GM10248 (cell line): ENCODE measurements around the gene AGPAT4.

ENCODE experiments used
- CTCF ChIA-PET: fragments of 300-600 bp; sonication (Branson Sonifier 250); formaldehyde crosslinking; extraction: SDS; loops from one replicate; lab custom pipeline; 2021; ENCODE audit warnings: antibody characterized with exemption; lab: Yijun Ruan, JAX
- POLR2A ChIA-PET: fragments of 350-650 bp; sonication (Branson Sonifier 250); formaldehyde crosslinking; extraction: SDS; loops from one replicate; lab custom pipeline; 2020; ENCODE audit warnings: antibody characterized with exemption; lab: Yijun Ruan, JAX
- DNase-seq: peaks from one replicate; pipeline ENCODE4 v3.0.0; 2012; ENCODE audit errors: extremely low spot score
- TF ChIP-seq, protein P1 (sequence below): IDR thresholded peaks from 2 replicates; pipeline ENCODE4 v1.5.1; 2012; ENCODE audit warnings: mild to moderate bottlenecking, low read depth; ENCODE audit errors: extremely low read depth, missing control alignments, control extremely low read depth

Gene AGPAT4

DNA sequence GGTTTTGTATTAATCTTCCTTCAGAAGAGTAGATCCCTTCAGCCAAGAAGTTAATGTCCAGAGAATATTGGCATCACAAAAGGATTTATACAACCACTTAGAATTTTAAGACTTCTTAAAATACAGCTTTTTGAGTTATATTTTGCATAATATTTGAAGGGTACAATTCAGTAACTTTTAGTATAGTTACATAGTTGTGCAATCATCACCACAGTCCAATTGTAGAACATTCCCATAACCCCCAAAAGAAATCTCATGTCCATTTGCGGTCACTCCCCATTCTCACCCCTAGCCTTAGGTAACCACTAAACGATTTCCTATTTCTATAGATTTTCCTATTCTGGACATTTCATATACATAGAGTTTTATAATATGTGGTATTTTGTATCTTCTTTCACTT lies 155.9 kb downstream of the AGPAT4 start:
- POLR2A ChIA-PET: no interaction called here
- DNase-seq: no peak
- CTCF ChIA-PET: interaction anchor here (1.1 to 1.3 kb wide), 3 partner anchors 10 to 25 kb away, joined by 3 to 4 read pairs (median 3); no protein-coding TSS in a partner anchor
- TF ChIP-seq, protein P1, sequence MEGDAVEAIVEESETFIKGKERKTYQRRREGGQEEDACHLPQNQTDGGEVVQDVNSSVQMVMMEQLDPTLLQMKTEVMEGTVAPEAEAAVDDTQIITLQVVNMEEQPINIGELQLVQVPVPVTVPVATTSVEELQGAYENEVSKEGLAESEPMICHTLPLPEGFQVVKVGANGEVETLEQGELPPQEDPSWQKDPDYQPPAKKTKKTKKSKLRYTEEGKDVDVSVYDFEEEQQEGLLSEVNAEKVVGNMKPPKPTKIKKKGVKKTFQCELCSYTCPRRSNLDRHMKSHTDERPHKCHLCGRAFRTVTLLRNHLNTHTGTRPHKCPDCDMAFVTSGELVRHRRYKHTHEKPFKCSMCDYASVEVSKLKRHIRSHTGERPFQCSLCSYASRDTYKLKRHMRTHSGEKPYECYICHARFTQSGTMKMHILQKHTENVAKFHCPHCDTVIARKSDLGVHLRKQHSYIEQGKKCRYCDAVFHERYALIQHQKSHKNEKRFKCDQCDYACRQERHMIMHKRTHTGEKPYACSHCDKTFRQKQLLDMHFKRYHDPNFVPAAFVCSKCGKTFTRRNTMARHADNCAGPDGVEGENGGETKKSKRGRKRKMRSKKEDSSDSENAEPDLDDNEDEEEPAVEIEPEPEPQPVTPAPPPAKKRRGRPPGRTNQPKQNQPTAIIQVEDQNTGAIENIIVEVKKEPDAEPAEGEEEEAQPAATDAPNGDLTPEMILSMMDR: no peak

- ChIA-PET POLR2A (no interaction called here), CTCF (interaction anchor here (0.9 to 1.3 kb wide), 5 partner anchors 8 to 24 kb away, joined by 3 to 4 read pairs (median 3); no protein-coding TSS in a partner anchor)
- TF ChIP-seq, protein P1: no peak
- DNase-seq: no peak
Observed at GRCh38 chr6:161117308-161117707, 156.6 kb downstream of the AGPAT4 start.

GRCh38 chr6:161116554-161116953 lies 157.3 kb downstream of the AGPAT4 start:
- CTCF ChIA-PET: interaction anchor here (1.1 to 1.3 kb wide), 2 partner anchors 9 to 12 kb away, joined by 3 read pairs; no protein-coding TSS in a partner anchor
- no peak for DNase-seq
- TF ChIP-seq, protein P1: no peak
- POLR2A ChIA-PET: no interaction called here

GRCh38 chr6:161115468-161115867 lies 158.4 kb downstream of the AGPAT4 start:
- TF ChIP-seq, protein P1: no peak
- CTCF ChIA-PET: interaction anchor here (0.9 to 1.1 kb wide), 2 partner anchors 25 to 255 kb away, joined by 3 read pairs; no protein-coding TSS in a partner anchor
- no peak for DNase-seq
- POLR2A ChIA-PET: no interaction called here

DNA sequence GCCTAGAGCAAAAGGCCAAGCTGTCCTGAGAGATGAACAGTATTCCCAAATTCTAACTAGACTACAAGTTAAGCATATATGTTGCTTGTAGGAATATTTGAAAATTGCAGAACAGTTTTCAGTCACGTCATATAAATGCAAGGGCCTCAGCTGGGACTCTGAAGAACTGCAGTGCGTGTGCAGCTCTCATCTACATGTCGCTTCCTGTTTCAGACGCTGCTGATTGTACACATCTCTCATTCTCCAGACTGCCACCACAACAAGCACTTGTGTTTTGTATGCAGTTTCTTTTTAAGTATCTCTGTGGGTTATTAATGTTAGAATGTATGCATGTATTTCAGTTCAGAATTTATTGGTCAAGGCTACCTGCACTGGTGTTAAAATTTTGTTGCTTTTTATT lies 162.6 kb downstream of the AGPAT4 start:
- POLR2A ChIA-PET: no interaction called here
- DNase-seq: no peak
- TF ChIP-seq, protein P1: no peak
- CTCF ChIA-PET: interaction anchor here (0.6 to 1.5 kb wide), 3 partner anchors 10 to 103 kb away, joined by 3 read pairs; no protein-coding TSS in a partner anchor

DNA sequence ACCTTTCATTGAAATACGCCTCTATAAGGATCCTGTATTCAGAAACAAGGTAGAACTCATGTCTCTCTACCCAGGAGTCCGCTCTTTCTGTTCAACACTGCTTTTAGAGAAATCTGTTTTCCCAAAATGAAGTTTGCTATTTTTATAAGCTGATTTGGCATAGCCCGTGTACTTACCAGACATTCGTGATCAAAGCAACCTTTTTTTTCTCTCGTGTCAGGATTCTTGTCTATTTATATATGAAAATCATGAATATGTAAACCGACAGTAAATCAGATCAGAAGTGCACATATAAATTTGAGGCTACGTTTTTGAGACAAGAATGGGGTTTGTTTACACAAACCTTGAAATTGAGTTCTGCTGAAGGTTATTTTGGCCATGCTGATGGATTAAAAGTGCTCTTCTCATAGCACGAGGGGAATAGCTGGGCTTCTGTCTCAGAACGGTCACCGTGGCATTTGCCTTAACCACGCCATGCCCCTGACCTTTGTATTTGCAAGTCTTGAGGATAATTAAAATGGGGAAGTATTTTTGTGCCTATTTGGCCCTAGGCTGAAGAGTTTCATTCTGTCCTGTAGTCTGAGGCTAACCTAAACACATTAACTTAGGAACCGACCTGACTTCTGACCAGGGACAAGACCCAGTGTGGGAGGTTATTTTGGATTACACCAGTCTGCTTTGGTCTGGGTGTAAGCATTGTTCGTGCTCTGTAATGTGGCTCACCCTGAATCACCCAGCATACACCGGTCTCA lies 163.7 kb downstream of the AGPAT4 start:
- POLR2A ChIA-PET: no interaction called here
- CTCF ChIA-PET: interaction anchor here (1.5 kb wide), 1 partner anchor 102 kb away, joined by 3 read pairs; no protein-coding TSS in a partner anchor
- no peak for DNase-seq
- TF ChIP-seq, protein P1: no peak
